Bronchial smooth muscle cell (primary cell): Measurements from ENCODE around the gene RUBCNL. TPM values are rescaled to one million over a fixed set of nuclear protein-coding genes. Genes with fewer than 3 reads are reported as not detected.

Source experiments
- total RNA-seq: library from RNA; depleted of rRNA; stranded (reverse); fragments of >200 nt; gene quantifications from 2 replicates; pipeline ENCODE4 v1.2.1, GENCODE V29; 2014

The RUBCNL gene, protein sequence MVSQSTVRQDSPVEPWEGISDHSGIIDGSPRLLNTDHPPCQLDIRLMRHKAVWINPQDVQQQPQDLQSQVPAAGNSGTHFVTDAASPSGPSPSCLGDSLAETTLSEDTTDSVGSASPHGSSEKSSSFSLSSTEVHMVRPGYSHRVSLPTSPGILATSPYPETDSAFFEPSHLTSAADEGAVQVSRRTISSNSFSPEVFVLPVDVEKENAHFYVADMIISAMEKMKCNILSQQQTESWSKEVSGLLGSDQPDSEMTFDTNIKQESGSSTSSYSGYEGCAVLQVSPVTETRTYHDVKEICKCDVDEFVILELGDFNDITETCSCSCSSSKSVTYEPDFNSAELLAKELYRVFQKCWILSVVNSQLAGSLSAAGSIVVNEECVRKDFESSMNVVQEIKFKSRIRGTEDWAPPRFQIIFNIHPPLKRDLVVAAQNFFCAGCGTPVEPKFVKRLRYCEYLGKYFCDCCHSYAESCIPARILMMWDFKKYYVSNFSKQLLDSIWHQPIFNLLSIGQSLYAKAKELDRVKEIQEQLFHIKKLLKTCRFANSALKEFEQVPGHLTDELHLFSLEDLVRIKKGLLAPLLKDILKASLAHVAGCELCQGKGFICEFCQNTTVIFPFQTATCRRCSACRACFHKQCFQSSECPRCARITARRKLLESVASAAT
- 1.4 and 3.5 TPM in 2 replicates for total RNA-seq

DNA sequence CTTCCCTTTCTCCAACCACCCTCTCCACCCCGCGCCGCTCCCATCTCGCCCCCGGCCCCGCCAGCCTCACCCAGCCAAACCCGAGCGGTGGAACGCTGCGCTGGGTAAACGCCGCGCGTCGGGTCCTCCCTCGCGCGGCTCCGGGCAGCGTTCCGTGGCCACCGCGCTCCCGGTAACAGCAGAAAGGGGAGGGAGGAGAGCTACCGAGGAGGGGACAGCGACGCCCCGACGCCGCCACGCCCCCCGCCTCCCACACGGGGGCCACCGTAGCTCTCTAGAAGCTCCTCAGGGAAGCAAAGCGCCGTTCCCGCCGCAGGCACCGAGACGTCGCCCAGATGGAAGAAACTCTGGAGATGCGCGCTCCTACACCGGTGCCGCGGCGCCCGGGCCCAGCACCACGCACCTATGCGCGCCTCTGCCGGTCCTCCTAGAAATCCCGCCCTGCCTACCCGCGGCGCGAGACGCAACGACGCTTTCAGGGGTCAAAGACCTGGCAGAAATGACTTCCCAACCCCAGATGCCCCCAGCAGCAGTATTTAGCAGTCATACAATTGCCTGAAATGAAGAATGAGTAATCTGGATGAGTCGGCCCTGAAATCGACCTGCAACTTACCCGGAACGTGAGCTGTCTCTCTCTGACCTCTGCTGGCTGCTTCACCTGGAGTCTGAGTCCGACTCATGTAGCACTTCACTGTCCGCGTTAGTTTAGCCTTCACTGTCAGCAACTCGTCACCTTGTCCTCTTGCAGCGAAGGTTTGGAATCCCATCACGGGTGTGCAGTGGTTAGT is at the start of gene RUBCNL:
TSS of gene RUBCNL (minus strand) at position 189 of the 788 bp plus-strand sequence. CDS start 14,777 bp downstream, outside the sequence.

Other genes with a start within 250 kb of the RUBCNL start
- gene LCP1, start 205.1 kb downstream of the RUBCNL start, total RNA-seq = 0.17 TPM in 1 of 2 replicates, not detected in the other
- gene LRRC63, start 175.3 kb downstream of the RUBCNL start, total RNA-seq = under 0.01 and 0.34 TPM in 2 replicates
- 5.8 and 5.9 TPM in 2 replicates for gene LRCH1, start 165.9 kb upstream of the RUBCNL start, total RNA-seq